Islet of Langerhans (tissue), 1 donor: ENCODE measurements around the gene CMPK1.
"Not testable (repeated sequence)": the region's sequence is repeated elsewhere in the genome, so short reads cannot be mapped to it uniquely, and the experiment has no call there.

Experiments
- FAIRE-seq: peaks from one replicate; lab custom pipeline; 2011; peaks lifted over from hg19 to GRCh38; lab: Jason Lieb, UNC

Gene CMPK1

GRCh38 chr1:47338249-47339077 is 4.9 kb downstream of the CMPK1 start:
- no peak for FAIRE-seq

- no peak for FAIRE-seq
Measured at GRCh38 chr1:47340227-47340626, 6.6 kb downstream of the CMPK1 start.

- not testable (repeated sequence) for FAIRE-seq
Measured at GRCh38 chr1:47346979-47347378, 13.4 kb downstream of the CMPK1 start.

- no peak for FAIRE-seq
Measured at GRCh38 chr1:47347735-47348134, 14.1 kb downstream of the CMPK1 start.

- FAIRE-seq: no peak
Measured at GRCh38 chr1:47348246-47348645, 14.7 kb downstream of the CMPK1 start.

- no peak for FAIRE-seq
Measured at GRCh38 chr1:47351305-47351704, 17.7 kb downstream of the CMPK1 start.

- no peak for FAIRE-seq
Measured at GRCh38 chr1:47361380-47361779, 27.8 kb downstream of the CMPK1 start.

- no peak for FAIRE-seq
Measured at GRCh38 chr1:47362828-47363227, 29.2 kb downstream of the CMPK1 start.

GRCh38 chr1:47367651-47368050 is 34.1 kb downstream of the CMPK1 start:
- FAIRE-seq: no peak

- no peak for FAIRE-seq
Measured at GRCh38 chr1:47371016-47371517, 37.5 kb downstream of the CMPK1 start.

GRCh38 chr1:47374501-47374900 is 40.9 kb downstream of the CMPK1 start:
- FAIRE-seq: no peak

- no peak for FAIRE-seq
Measured at GRCh38 chr1:47378147-47378546, 44.6 kb downstream of the CMPK1 start.

- no peak for FAIRE-seq
Measured at GRCh38 chr1:47380699-47381098, 47.1 kb downstream of the CMPK1 start.

GRCh38 chr1:47382399-47382983 is 48.9 kb downstream of the CMPK1 start:
- FAIRE-seq: no peak

- no peak for FAIRE-seq
Measured at GRCh38 chr1:47384083-47384482, 50.5 kb downstream of the CMPK1 start.

- FAIRE-seq: no peak
Measured at GRCh38 chr1:47385020-47385419, 51.4 kb downstream of the CMPK1 start.

- FAIRE-seq: no peak
Measured at GRCh38 chr1:47386268-47386667, 52.7 kb downstream of the CMPK1 start.

- FAIRE-seq: no peak
Measured at GRCh38 chr1:47388030-47388890, 54.7 kb downstream of the CMPK1 start.

GRCh38 chr1:47388891-47389238 is 55.3 kb downstream of the CMPK1 start:
- FAIRE-seq: no peak

- FAIRE-seq: no peak
Measured at GRCh38 chr1:47389731-47390130, 56.1 kb downstream of the CMPK1 start.

GRCh38 chr1:47390843-47391242 is 57.3 kb downstream of the CMPK1 start:
- no peak for FAIRE-seq

GRCh38 chr1:47393141-47393540 is 59.6 kb downstream of the CMPK1 start:
- no peak for FAIRE-seq

GRCh38 chr1:47395433-47395832 is 61.8 kb downstream of the CMPK1 start:
- no peak for FAIRE-seq
